Spleen (tissue), 11 donors: ENCODE measurements around the gene FBN1. TPM values are rescaled to one million over a fixed set of nuclear protein-coding genes. Genes with fewer than 3 reads are reported as not detected.

Source experiments
- DNase-seq: peaks from one replicate; pipeline ENCODE4 v3.0.0-alpha.2; 2020
- H3K27ac ChIP-seq, 8 donors: fragments of 200-600 bp; sonication (generic) in 7 of 8; 1 replicate in 4 of 8; 2 replicates in 4 of 8; pipeline versions ENCODE4 v1.5.0 to v1.8.0; 2016 to 2021; ENCODE audit warnings: inconsistent platforms in 4 of 8, mild to moderate bottlenecking in 4 of 8, moderate library complexity in 1 of 8
- H3K27me3 ChIP-seq, 7 donors: fragments of 200-600 bp; sonication (generic) in 6 of 7; replicated peaks in 1 of 7; 1 replicate in 4 of 7; 2 replicates in 3 of 7; pipeline versions ENCODE4 v1.5.0 to v1.8.0; 2016 to 2021; ENCODE audit warnings: inconsistent platforms in 3 of 7, mild to moderate bottlenecking in 1 of 7
- H3K36me3 ChIP-seq, 6 donors: fragments of 200-600 bp; sonication (generic) in 5 of 6; 1 replicate in 4 of 6; 2 replicates in 2 of 6; pipeline versions ENCODE4 v1.5.0 to v1.8.0; 2016 to 2021; ENCODE audit warnings: inconsistent platforms in 2 of 6
- H3K4me1 ChIP-seq, 6 donors: fragments of 200-600 bp; sonication (generic) in 5 of 6; 1 replicate in 3 of 6; 2 replicates in 3 of 6; pipeline versions ENCODE4 v1.5.0 to v1.8.0; 2016 to 2021; ENCODE audit warnings: inconsistent platforms in 3 of 6
- H3K4me3 ChIP-seq, 8 donors: fragments of 200-600 bp; sonication (generic) in 7 of 8; 1 replicate in 4 of 8; 2 replicates in 4 of 8; pipeline versions ENCODE4 v1.5.0 to v1.8.0; 2016 to 2021; ENCODE audit warnings: inconsistent platforms in 4 of 8, mild to moderate bottlenecking in 4 of 8, moderate library complexity in 2 of 8
- H3K9me3 ChIP-seq, 8 donors: fragments of 200-600 bp; sonication (generic) in 7 of 8; 1 replicate in 4 of 8; 2 replicates in 4 of 8; pipeline versions ENCODE4 v1.5.0 to v1.8.0; 2016 to 2021; ENCODE audit warnings: inconsistent platforms in 4 of 8
- POLR2A ChIP-seq, 3 donors: fragments of 450-650 bp; IDR thresholded peaks; one replicate each; pipeline ENCODE4 v1.5.1; 2017; ENCODE audit warnings: antibody characterized with exemption in 3 of 3, mild to moderate bottlenecking in 1 of 3
- POLR2AphosphoS5 ChIP-seq, 3 donors: sonication (generic); formaldehyde crosslinking; IDR thresholded peaks; one replicate each; pipeline ENCODE4 v1.5.1; 2017; ENCODE audit warnings: antibody characterized with exemption in 3 of 3
- WGBS, 5 donors: extraction: QIAGEN DNeasy Blood & Tissue Kit in 3 of 5; methylation state at CpG; one replicate each; pipeline versions ENCODE4 v1.1.5 to v1.1.7; 2013 to 2018; 5-methylcytosine and 5-hydroxymethylcytosine counted together
- intact Hi-C: fragments of 100-400 bp; cut with DNase I; formaldehyde crosslinking; loops from one replicate; pipeline ENCODE4 v1.15.0; 2023; ENCODE audit warnings: low total_unique reads
- polyA plus RNA-seq, 3 donors: library from polyadenylated mRNA; stranded (reverse); fragments of 200-250 nt; gene quantifications; one replicate each; pipeline ENCODE4 v1.2.1, GENCODE V29; 2013
- total RNA-seq, 7 donors: library from RNA; depleted of rRNA in 3 of 7; stranded (reverse); fragments of >200 nt in 3 of 7; fragmentation: NEBNext Ultra II Directional in 4 of 7; extraction: Animal tissue kit (Norgen Biotek cat#: 25700) in 4 of 7; gene quantifications; one replicate each; pipeline versions ENCODE4 v1.1.0 to v1.2.1, GENCODE V29; 2016 to 2021
- TF ChIP-seq, protein P1 (sequence below), 11 experiments: fragments of 200-600 bp in 7 of 11; fragments of 450-650 bp in 4 of 11; sonication (generic) in 4 of 11; IDR thresholded peaks in 8 of 11; conservative IDR thresholded peaks in 3 of 11; 1 replicate in 7 of 11; 2 replicates in 4 of 11; pipeline versions ENCODE4 v1.4.0 to v1.8.0; 2016 to 2021; ENCODE audit warnings: antibody characterized with exemption in 11 of 11, inconsistent platforms in 4 of 11, mild to moderate bottlenecking in 1 of 11
- donor health status: healthy with polysubstance abuse.
- donor health status: DM: no; HTN: no; CAD: no; lungs with moderate emphysema.
- donor health status: DM: no; HTN: no; CAD: no.
- donor health status: Bipolar disorder and iron deficiency.
- donor health status: healthy.
- donor health status: DM: no; HTN: no; CAD: no.
- donor health status: DM: yes; HTN: yes; CAD: no.

FBN1 gene
- total and polyA plus RNA-seq, 10 donors = 3.2 to 139 (median 45.4) TPM

DNA sequence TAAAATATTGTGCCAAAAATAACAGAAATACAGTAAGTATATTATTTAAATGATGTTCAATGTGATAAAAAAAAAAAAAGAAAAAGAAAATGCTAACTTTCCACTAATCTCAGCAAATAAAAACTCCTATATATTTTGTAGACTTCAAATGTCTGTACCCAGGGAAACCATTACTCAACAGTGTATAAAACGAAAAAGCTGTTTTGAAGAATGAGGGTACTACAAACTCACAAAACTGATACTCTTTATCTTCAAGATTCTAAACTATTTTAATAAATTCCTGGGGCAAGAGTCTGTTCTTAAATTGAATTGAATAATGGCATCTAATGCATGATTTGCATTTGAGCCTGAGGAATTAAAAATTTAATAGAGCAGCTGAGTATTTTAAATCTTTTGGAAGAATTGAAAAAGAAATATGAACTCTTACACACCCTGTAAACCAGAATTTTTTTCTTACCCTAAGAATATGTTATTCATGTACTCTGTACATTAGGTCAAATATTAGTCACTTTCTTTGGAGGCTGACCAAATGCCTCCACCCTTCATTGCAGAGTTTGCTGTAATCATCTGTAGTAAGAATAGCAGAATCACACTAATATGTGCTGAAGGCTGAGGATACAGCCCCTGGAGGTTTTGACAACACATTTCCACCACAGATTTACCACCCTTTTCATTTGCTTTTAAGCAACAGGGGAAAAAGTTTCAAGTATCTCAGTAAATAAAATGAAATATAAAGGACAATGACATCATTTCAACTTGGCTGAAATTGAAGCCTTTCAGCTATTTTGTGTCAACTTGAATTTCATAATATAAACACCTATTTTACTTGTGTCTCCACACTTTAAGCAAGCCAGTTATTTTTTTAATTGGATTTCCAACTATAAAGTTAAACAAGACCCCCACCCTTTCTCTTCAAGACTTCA, 79.7 kb downstream of the FBN1 start:
- H3K36me3 ChIP-seq = no peaks in the 10 kb centered on the region
- peak overlapping the region in 3 of 8 donors; percentile 14 to 18 (median 16) for H3K27ac ChIP-seq
- H3K27me3 ChIP-seq = peaks cover 0 to under 1% (median 0%) of the 10 kb centered on the region in 7 donors
- WGBS, 5 donors = 82 to 95% (median 88%) methylated on average over 1 of the region's 1 CpG
- no peaks in the 10 kb centered on the region for H3K9me3 ChIP-seq
- peaks cover 0 to 17% (median 6%) of the 10 kb centered on the region in 6 donors for H3K4me1 ChIP-seq
- no peak overlapping the region for H3K4me3 ChIP-seq
- intact Hi-C loops = no loop called here
- TF ChIP-seq, protein P1, sequence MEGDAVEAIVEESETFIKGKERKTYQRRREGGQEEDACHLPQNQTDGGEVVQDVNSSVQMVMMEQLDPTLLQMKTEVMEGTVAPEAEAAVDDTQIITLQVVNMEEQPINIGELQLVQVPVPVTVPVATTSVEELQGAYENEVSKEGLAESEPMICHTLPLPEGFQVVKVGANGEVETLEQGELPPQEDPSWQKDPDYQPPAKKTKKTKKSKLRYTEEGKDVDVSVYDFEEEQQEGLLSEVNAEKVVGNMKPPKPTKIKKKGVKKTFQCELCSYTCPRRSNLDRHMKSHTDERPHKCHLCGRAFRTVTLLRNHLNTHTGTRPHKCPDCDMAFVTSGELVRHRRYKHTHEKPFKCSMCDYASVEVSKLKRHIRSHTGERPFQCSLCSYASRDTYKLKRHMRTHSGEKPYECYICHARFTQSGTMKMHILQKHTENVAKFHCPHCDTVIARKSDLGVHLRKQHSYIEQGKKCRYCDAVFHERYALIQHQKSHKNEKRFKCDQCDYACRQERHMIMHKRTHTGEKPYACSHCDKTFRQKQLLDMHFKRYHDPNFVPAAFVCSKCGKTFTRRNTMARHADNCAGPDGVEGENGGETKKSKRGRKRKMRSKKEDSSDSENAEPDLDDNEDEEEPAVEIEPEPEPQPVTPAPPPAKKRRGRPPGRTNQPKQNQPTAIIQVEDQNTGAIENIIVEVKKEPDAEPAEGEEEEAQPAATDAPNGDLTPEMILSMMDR (IDR thresholded peaks at IDR 0.05 in 8 of 11, conservative IDR thresholded peaks at IDR 0.05 in 3 of 11) = no peak
- TF ChIP-seq POLR2A (IDR thresholded peaks at IDR 0.05) (no peak), POLR2AphosphoS5 (IDR thresholded peaks at IDR 0.05) (no peak)
- DNase-seq = no peak

DNA sequence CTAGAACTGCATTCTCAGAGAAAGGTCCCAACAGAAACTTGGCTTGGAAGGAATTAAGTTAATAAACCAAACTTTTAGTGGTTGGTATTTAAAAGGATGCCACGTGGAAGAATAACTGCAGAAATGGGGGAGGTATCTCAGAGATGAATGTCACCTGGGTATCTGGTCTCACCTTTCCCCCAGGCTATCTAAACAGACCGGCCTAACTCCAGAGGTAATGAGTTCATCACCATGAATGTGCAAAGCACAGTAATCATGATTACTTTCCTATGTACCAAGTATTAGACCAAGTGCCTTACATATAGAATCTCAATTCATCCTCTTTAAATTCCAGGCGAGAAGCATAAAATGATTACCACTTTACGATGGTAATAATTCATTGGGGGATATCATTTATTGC, 80.8 kb downstream of the FBN1 start:
- H3K4me3 ChIP-seq = no peak overlapping the region
- no peaks in the 10 kb centered on the region for H3K36me3 ChIP-seq
- peaks cover 3 to 25% (median 13%) of the 10 kb centered on the region in 6 donors for H3K4me1 ChIP-seq
- H3K27ac ChIP-seq = no peak overlapping the region
- no peaks in the 10 kb centered on the region for H3K9me3 ChIP-seq
- no peak for DNase-seq
- H3K27me3 ChIP-seq = peaks cover 0 to 3% (median 0%) of the 10 kb centered on the region in 7 donors
- WGBS, 5 donors = 91 to 95% (median 93%) methylated on average over 4 of the region's 4 CpGs
- intact Hi-C loops = no loop called here
- no peak for TF ChIP-seq POLR2A (IDR thresholded peaks at IDR 0.05)
- TF ChIP-seq, protein P1 (IDR thresholded peaks at IDR 0.05 in 8 of 11, conservative IDR thresholded peaks at IDR 0.05 in 3 of 11) = no peak
- TF ChIP-seq POLR2AphosphoS5 (IDR thresholded peaks at IDR 0.05) = no peak

DNA sequence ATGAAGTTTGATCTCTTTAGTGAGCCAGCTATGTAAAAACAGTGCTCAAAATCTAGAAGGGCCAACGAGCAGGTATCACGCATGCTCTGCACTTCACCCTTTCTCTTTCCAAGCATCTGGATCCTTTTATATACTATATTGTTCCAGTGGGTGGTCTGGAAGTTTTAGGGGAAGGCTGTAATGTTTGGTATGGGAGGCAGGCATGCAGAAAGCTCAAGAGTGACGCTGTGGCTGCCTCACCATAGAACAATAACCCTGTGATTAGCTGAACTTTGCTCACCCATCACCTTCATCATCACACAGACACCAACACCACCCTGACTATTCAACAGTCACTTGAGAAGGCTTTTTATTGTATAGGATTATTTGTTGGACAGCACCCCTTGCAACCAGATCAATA, 81.6 kb downstream of the FBN1 start:
- no peaks in the 10 kb centered on the region for H3K36me3 ChIP-seq
- 84 to 97% (median 89%) methylated on average over 3 of the region's 3 CpGs for WGBS, 5 donors
- H3K27me3 ChIP-seq = peaks cover 0 to 3% (median 0%) of the 10 kb centered on the region in 7 donors
- peaks cover 3 to 31% (median 17%) of the 10 kb centered on the region in 6 donors for H3K4me1 ChIP-seq
- no peak for DNase-seq
- H3K4me3 ChIP-seq = no peak overlapping the region
- no peaks in the 10 kb centered on the region for H3K9me3 ChIP-seq
- H3K27ac ChIP-seq = no peak overlapping the region
- TF ChIP-seq, protein P1 (IDR thresholded peaks at IDR 0.05 in 8 of 11, conservative IDR thresholded peaks at IDR 0.05 in 3 of 11) = no peak
- TF ChIP-seq POLR2AphosphoS5 (IDR thresholded peaks at IDR 0.05) (no peak), POLR2A (IDR thresholded peaks at IDR 0.05) (no peak)
- intact Hi-C loops = no loop called here
